Right kidney (tissue), 1 donor: ENCODE data around the gene PRR7.

ENCODE experiments used
- DNase-seq: peaks from one replicate; pipeline ENCODE4 v3.0.0-alpha.2; 2016

PRR7 gene

GRCh38 chr5:177421062-177421798 is 25.4 kb upstream of the PRR7 start:
- DNase-seq: no peak

GRCh38 chr5:177423671-177424070 is 22.9 kb upstream of the PRR7 start:
- no peak for DNase-seq

DNA sequence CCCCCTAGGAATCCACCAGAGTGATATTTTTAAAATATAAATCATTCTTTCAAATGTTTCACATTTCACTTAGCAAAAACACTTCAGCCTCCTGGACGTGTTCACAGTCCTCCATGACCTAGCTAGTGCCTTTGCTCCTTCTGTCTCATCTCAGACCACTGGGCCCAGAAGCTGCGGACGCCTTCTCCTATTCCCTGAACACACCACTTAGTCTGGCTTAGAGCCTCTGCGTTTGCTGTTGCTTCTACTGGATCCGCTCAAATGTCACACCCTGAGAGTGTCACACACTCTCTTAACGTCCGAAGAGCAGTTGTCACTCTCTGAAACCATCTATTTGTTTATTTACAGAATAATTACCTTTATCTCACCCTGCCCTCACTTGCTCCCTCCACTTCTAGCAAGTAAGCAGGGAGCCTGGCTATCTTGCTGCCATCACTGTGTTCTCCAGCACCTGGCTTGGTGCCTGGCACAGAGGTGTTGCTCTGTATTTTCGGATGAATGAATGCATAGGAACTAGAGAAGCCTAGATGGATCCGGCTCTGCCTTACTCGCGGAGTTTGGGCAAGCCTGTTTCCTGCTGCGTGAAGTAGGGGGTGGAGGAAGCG is 21.3 kb upstream of the PRR7 start:
- no peak for DNase-seq

GRCh38 chr5:177425801-177426565 is 20.6 kb upstream of the PRR7 start:
- DNase-seq: peak; percentile 99

DNA sequence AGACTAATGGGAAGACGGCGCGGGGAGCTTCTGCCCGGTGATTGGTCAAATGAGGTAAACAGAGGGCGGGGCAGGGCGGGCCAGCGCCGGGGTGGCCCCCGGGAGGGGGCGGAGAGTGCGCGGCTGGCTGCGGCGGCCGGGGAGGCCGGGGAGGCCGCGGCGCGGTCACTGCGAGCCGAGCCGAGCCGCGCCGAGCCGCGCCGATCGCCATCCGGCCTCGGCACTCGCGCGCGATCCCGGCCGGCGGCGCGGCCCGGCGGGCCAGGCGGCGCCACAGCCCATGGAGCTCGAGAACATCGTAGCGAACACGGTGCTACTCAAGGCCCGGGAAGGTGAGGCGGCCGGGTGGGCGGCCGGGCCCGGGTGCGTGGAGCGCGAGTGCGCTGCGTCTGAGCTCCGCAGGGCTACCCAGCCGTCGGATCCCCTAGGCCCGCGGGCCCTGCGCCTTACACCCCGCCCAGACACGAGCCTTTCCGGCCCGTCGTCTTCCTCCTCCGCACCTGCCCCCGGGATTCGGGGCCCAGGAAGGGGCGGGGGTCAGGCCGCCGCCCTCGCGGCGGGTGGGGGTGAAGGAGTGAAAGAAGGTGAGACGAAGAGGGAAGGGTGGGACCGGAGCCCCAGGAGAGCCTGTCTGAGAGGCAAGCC is 19.9 kb upstream of the PRR7 start, which contains the start of gene GRK6:
GRK6 (plus strand) TSS at position 111 of the 645 bp plus-strand sequence; CDS start at position 281, 170 bp downstream.
- peak; percentile 73 for DNase-seq

GRCh38 chr5:177427211-177427822 is 19.3 kb upstream of the PRR7 start:
- no peak for DNase-seq

- no peak for DNase-seq
These were observed 18.6 kb upstream of the PRR7 start for GRCh38 chr5:177427919-177428573.

DNA sequence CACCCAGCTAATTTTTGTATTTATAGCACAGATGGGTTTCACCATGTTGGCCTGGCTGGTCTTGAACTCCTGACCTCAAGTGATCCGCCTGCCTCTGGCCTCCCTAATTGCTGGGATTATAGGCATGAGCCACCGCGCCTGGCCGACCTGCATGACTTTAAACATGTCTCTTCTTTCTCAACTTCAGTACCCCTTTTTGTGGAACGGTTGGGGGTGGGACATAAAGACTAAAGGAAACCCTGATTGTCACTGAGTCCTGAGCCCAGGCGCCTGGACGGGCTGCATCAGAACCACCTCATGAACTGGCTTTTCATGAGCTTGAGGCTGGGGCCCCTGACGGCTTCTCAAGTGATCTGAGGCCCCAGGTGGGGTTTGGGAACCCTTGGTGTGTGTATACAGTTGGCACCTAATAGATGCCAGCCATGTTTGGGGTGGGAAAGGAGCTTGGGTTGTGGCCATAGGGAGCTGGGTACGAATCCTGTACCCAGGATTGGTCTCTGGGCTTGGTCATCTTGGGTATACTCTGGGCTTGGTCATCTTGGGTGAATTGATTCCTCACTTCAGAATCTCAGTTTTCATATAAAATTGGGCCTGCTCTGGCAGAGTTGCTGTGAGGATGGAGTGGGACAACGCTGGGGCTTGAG is 17.9 kb upstream of the PRR7 start:
- no peak for DNase-seq

GRCh38 chr5:177429248-177430040 is 17.2 kb upstream of the PRR7 start:
- no peak for DNase-seq

GRCh38 chr5:177430140-177430951 is 16.3 kb upstream of the PRR7 start:
- DNase-seq: no peak

DNA sequence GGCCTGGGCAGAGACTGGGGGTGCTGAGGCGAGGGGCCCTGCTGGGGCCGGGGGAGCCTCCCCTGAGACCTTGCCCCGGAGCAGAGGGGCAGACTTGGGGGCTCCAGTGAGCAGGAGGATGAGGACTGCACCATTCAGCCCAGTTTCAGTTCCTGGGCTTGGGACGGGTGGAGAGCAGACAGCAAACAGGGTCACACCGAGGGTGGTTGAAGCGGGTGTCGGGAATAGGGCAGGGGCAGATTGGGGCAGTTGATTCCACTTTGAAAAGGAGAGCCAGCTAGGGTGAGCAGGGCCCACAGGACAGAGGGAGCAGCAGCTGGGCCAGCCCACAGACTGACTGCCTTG is 15.7 kb upstream of the PRR7 start:
- no peak for DNase-seq

- DNase-seq: no peak
These were observed 15.1 kb upstream of the PRR7 start for GRCh38 chr5:177431317-177432142.

- DNase-seq: no peak
These were observed 14.3 kb upstream of the PRR7 start for GRCh38 chr5:177432143-177432838.

DNA sequence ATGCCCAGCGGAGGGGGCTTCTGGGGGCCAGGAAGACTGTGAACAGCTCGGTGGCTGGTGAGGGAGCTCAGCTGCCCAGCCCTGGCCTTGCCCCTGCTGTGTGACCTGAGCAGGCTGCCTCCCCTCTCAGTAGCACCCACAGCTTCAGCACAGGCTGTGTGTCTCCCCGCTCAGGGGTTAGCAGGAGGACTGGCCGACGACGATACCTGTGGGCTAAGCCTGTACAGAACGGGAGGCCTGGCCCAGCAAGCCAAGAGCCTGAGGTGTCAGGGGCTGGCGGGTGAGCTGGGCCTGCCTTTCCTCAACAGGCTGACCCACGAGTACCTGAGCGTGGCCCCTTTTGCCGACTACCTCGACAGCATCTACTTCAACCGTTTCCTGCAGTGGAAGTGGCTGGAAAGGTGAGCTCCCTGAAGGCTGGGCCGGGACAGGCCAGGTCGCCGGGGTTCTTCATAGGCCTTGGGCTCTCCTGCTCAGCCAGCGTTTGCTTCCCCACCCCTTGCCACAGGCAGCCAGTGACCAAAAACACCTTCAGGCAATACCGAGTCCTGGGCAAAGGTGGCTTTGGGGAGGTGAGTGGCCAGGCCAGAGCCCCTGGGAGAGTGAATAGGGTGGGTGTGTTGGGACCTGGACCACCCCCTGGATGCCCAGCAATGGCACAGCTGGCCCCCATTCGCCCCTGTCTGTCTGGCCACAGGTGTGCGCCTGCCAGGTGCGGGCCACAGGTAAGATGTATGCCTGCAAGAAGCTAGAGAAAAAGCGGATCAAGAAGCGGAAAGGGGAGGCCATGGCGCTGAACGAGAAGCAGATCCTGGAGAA is 13.6 kb upstream of the PRR7 start:
- DNase-seq: no peak

DNA sequence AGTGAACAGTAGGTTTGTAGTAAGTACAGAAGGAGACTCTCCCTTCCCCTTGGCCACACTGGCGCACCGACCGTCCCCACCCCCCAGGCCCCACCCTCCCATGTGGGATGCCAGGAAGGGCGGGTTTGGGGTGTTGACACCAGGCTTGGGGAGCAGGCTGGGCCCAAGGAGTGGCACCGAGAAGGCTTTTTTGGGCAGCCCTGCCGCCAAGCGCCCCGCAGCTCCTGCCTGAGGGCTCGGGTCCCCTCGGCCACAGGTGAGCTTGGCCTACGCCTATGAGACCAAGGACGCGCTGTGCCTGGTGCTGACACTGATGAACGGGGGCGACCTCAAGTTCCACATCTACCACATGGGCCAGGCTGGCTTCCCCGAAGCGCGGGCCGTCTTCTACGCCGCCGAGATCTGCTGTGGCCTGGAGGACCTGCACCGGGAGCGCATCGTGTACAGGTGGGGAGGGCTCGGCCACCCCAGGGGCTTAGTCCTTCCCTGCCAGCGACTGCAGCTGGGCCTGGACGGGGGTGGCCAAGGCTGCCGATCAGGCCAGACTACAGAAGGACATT is 12.9 kb upstream of the PRR7 start:
- DNase-seq: no peak

GRCh38 chr5:177434437-177434836 is 12.2 kb upstream of the PRR7 start:
- DNase-seq: no peak
